ENCODE data around the gene DHRS11. TPM values are rescaled to one million over a fixed set of nuclear protein-coding genes. Genes with fewer than 3 reads are reported as not detected.

DHRS11 gene
- total RNA-seq, 2 experiments from 2014 or later: 9.2 to 10.2 TPM

GRCh38 chr17:36632916-36633771, 41.5 kb downstream of the DHRS11 start:
- no peaks in the 10 kb centered on the region for H3K4me1 Mint-ChIP-seq
- CTCF ChIA-PET: interaction anchor here (0.6 to 1.2 kb wide), 3 partner anchors 9 to 57 kb away, joined by 3 to 4 read pairs (median 3); no protein-coding TSS in a partner anchor
- no peak for ATAC-seq
- H3K27ac Mint-ChIP-seq: no peak overlapping the region
- POLR2A ChIA-PET: no interaction called here
- no peak overlapping the region for H3K4me3 Mint-ChIP-seq
- no peaks in the 10 kb centered on the region for H3K36me3 Mint-ChIP-seq (ENCODE audit: low read depth)
- H3K27me3 Mint-ChIP-seq: peaks cover 11% of the 10 kb centered on the region
- DNase-seq: no peak
- no peaks in the 10 kb centered on the region for H3K9me3 Mint-ChIP-seq (ENCODE audit: low read depth)
- intact Hi-C loops (cut with DNase I, micrococcal nuclease): no loop called here

- DNase-seq: no peak
- H3K27ac Mint-ChIP-seq: no peak overlapping the region
- no peak overlapping the region for H3K4me3 Mint-ChIP-seq
- peaks cover 50% of the 10 kb centered on the region for H3K27me3 Mint-ChIP-seq
- no peak for ATAC-seq
- intact Hi-C loops (cut with DNase I, micrococcal nuclease): no loop called here
- H3K36me3 Mint-ChIP-seq (ENCODE audit: low read depth): no peaks in the 10 kb centered on the region
- CTCF ChIA-PET: no interaction called here
- POLR2A ChIA-PET: no interaction called here
- H3K4me1 Mint-ChIP-seq: peaks cover 11% of the 10 kb centered on the region
- no peaks in the 10 kb centered on the region for H3K9me3 Mint-ChIP-seq (ENCODE audit: low read depth)
These were observed 48.7 kb downstream of the DHRS11 start for GRCh38 chr17:36640346-36640745.

- intact Hi-C loops (cut with DNase I, micrococcal nuclease): no loop called here
- POLR2A ChIA-PET: no interaction called here
- DNase-seq (no peak), ATAC-seq (no peak)
- Mint-ChIP-seq H3K4me3 (no peak overlapping the region), H3K27ac (no peak overlapping the region), H3K9me3 (ENCODE audit: low read depth) (no peaks in the 10 kb centered on the region), H3K27me3 (peaks cover 50% of the 10 kb centered on the region), H3K36me3 (ENCODE audit: low read depth) (no peaks in the 10 kb centered on the region), H3K4me1 (peaks cover 11% of the 10 kb centered on the region)
- CTCF ChIA-PET: interaction anchor here (0.7 kb wide), 1 partner anchor 65 kb away, joined by 3 read pairs; no protein-coding TSS in a partner anchor
These were observed 49.2 kb downstream of the DHRS11 start for GRCh38 chr17:36640836-36641235.

- Mint-ChIP-seq H3K4me1 (peaks cover 11% of the 10 kb centered on the region), H3K27me3 (peaks cover 56% of the 10 kb centered on the region), H3K9me3 (ENCODE audit: low read depth) (no peaks in the 10 kb centered on the region), H3K27ac (no peak overlapping the region), H3K4me3 (no peak overlapping the region), H3K36me3 (ENCODE audit: low read depth) (no peaks in the 10 kb centered on the region)
- POLR2A ChIA-PET: no interaction called here
- ATAC-seq (no peak), DNase-seq (no peak)
- intact Hi-C loops (cut with DNase I, micrococcal nuclease): no loop called here
- CTCF ChIA-PET: interaction anchor here (0.7 kb wide), 1 partner anchor 65 kb away, joined by 3 read pairs; no protein-coding TSS in a partner anchor
These were observed 49.7 kb downstream of the DHRS11 start for GRCh38 chr17:36641331-36641876.

GRCh38 chr17:36641877-36642845, 50.5 kb downstream of the DHRS11 start:
- H3K4me3 Mint-ChIP-seq: peak overlapping the region; percentile 62
- no peak overlapping the region for H3K27ac Mint-ChIP-seq
- ATAC-seq (peak; percentile 65), DNase-seq (peak; percentile 46)
- H3K4me1 Mint-ChIP-seq: peaks cover 11% of the 10 kb centered on the region
- H3K9me3 Mint-ChIP-seq (ENCODE audit: low read depth): no peaks in the 10 kb centered on the region
- no peaks in the 10 kb centered on the region for H3K36me3 Mint-ChIP-seq (ENCODE audit: low read depth)
- ChIA-PET POLR2A (no interaction called here), CTCF (interaction anchor here (0.6 to 0.7 kb wide), 3 partner anchors 10 to 406 kb away, joined by 3 read pairs; no protein-coding TSS in a partner anchor)
- peaks cover 59% of the 10 kb centered on the region for H3K27me3 Mint-ChIP-seq
- intact Hi-C loops (cut with DNase I, micrococcal nuclease): no loop called here

GRCh38 chr17:36643086-36643685, 51.5 kb downstream of the DHRS11 start:
- ChIA-PET CTCF (interaction anchor here (0.7 to 1.5 kb wide), 3 partner anchors 14 to 405 kb away, joined by 3 read pairs; no protein-coding TSS in a partner anchor), POLR2A (no interaction called here)
- H3K27me3 Mint-ChIP-seq: peaks cover 58% of the 10 kb centered on the region
- H3K27ac Mint-ChIP-seq: no peak overlapping the region
- peaks cover 11% of the 10 kb centered on the region for H3K4me1 Mint-ChIP-seq
- no peak for ATAC-seq
- intact Hi-C loops (cut with DNase I, micrococcal nuclease): no loop called here
- H3K36me3 Mint-ChIP-seq (ENCODE audit: low read depth): no peaks in the 10 kb centered on the region
- no peak overlapping the region for H3K4me3 Mint-ChIP-seq
- DNase-seq: no peak
- H3K9me3 Mint-ChIP-seq (ENCODE audit: low read depth): no peaks in the 10 kb centered on the region

GRCh38 chr17:36645422-36645821, 53.7 kb downstream of the DHRS11 start:
- peaks cover 11% of the 10 kb centered on the region for H3K4me1 Mint-ChIP-seq
- intact Hi-C loops (cut with DNase I, micrococcal nuclease): no loop called here
- H3K27ac Mint-ChIP-seq: no peak overlapping the region

GRCh38 chr17:36647636-36648035, 56.0 kb downstream of the DHRS11 start:
- H3K36me3 Mint-ChIP-seq (ENCODE audit: low read depth): no peaks in the 10 kb centered on the region
- peaks cover 48% of the 10 kb centered on the region for H3K27me3 Mint-ChIP-seq
- H3K4me3 Mint-ChIP-seq: no peak overlapping the region
- DNase-seq (no peak), ATAC-seq (no peak)
- H3K27ac Mint-ChIP-seq: no peak overlapping the region
- POLR2A ChIA-PET: no interaction called here
- CTCF ChIA-PET: no interaction called here
- intact Hi-C loops (cut with DNase I, micrococcal nuclease): no loop called here
- peaks cover 3% of the 10 kb centered on the region for H3K4me1 Mint-ChIP-seq
- H3K9me3 Mint-ChIP-seq (ENCODE audit: low read depth): no peaks in the 10 kb centered on the region

More at GRCh38 chr17:36645422-36645821, 53.7 kb downstream of the DHRS11 start:
- Mint-ChIP-seq H3K36me3 (ENCODE audit: low read depth) (no peaks in the 10 kb centered on the region), H3K27me3 (peaks cover 59% of the 10 kb centered on the region), H3K9me3 (ENCODE audit: low read depth) (no peaks in the 10 kb centered on the region), H3K4me3 (no peak overlapping the region)
- ChIA-PET POLR2A (no interaction called here), CTCF (no interaction called here)
- DNase-seq (no peak), ATAC-seq (no peak)

- H3K27me3 Mint-ChIP-seq: peaks cover 40% of the 10 kb centered on the region
- ChIA-PET CTCF (interaction anchor here (0.7 kb wide), 1 partner anchor 93 kb away, joined by 5 read pairs; no protein-coding TSS in a partner anchor), POLR2A (no interaction called here)
- DNase-seq: no peak
- intact Hi-C loops (cut with DNase I, micrococcal nuclease): no loop called here
- H3K4me1 Mint-ChIP-seq: no peaks in the 10 kb centered on the region
- H3K36me3 Mint-ChIP-seq (ENCODE audit: low read depth): no peaks in the 10 kb centered on the region
- no peak overlapping the region for H3K27ac Mint-ChIP-seq
- H3K4me3 Mint-ChIP-seq: no peak overlapping the region
- H3K9me3 Mint-ChIP-seq (ENCODE audit: low read depth): no peaks in the 10 kb centered on the region
- ATAC-seq: no peak
These were observed 58.6 kb downstream of the DHRS11 start for GRCh38 chr17:36650096-36650775.
